HFFc6 (cell line): ENCODE results near the gene ZNF319. TPM values are rescaled to one million over a fixed set of nuclear protein-coding genes. Genes with fewer than 3 reads are reported as not detected.

ENCODE experiments used
- DNase-seq: peaks from one replicate; pipeline ENCODE4 v3.0.0-alpha.2; 2018
- H3K27ac Mint-ChIP-seq: 2 replicates; pipeline ENCODE4 v1.8.0; 2020; ENCODE audit warnings: mild to moderate bottlenecking, mixed read lengths
- H3K27me3 Mint-ChIP-seq: 2 replicates; pipeline ENCODE4 v1.8.0; 2021; ENCODE audit warnings: mild to moderate bottlenecking, moderate library complexity, mixed read lengths; ENCODE audit not compliant: insufficient read depth
- H3K36me3 Mint-ChIP-seq: 2 replicates; pipeline ENCODE4 v1.8.0; 2021; ENCODE audit warnings: low read depth, mixed read lengths
- H3K4me1 Mint-ChIP-seq: 2 replicates; pipeline ENCODE4 v1.8.0; 2020; ENCODE audit warnings: low read depth, mixed read lengths
- H3K4me3 Mint-ChIP-seq: 2 replicates; pipeline ENCODE4 v1.8.0; 2020; ENCODE audit warnings: mild to moderate bottlenecking, moderate library complexity, mixed read lengths
- H3K9me3 Mint-ChIP-seq: 2 replicates; pipeline ENCODE4 v1.8.0; 2020; ENCODE audit warnings: mild to moderate bottlenecking, mixed read lengths
- total RNA-seq, 6 experiments: library from RNA; stranded (reverse); fragmentation: NEBNext Ultra II Directional; extraction: Animal tissue kit (Norgen Biotek cat#: 25700); gene quantifications; 2 replicates in 1 of 6; 3 replicates in 5 of 6; pipeline ENCODE4 v1.2.3, GENCODE V29; 2021
- TF ChIP-seq, protein P1 (sequence below): fragments of 200-600 bp; sonication (generic); IDR thresholded peaks from 2 replicates; pipeline ENCODE4 v1.5.0; 2021; ENCODE audit warnings: antibody characterized with exemption, mild to moderate bottlenecking

ZNF319 gene
- total RNA-seq, 6 experiments from 2014 or later: 8.3 to 12.0 (median 9.4) TPM

DNA sequence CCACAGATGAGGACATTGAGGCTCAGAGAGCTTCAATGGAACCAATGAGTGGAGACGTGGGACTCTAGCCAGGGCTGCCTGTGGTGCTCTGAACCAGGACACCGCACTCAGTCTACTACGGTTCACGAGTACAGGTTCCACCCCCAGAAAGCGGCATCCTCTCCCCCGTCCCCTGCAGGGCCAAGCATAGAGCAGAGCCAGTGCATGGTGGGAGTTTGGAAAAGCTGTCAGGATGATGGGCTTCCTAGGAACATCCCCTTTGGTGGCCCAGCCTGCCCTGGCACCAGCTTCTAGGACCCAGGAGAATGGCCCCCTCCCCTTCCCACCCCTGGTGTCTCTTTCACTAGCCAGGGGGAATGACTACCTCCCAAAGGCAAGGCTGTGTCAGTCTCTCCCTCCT is 8.4 kb downstream of the ZNF319 start:
- no peaks in the 10 kb centered on the region for H3K36me3 Mint-ChIP-seq
- H3K4me3 Mint-ChIP-seq: no peak overlapping the region
- TF ChIP-seq, protein P1, sequence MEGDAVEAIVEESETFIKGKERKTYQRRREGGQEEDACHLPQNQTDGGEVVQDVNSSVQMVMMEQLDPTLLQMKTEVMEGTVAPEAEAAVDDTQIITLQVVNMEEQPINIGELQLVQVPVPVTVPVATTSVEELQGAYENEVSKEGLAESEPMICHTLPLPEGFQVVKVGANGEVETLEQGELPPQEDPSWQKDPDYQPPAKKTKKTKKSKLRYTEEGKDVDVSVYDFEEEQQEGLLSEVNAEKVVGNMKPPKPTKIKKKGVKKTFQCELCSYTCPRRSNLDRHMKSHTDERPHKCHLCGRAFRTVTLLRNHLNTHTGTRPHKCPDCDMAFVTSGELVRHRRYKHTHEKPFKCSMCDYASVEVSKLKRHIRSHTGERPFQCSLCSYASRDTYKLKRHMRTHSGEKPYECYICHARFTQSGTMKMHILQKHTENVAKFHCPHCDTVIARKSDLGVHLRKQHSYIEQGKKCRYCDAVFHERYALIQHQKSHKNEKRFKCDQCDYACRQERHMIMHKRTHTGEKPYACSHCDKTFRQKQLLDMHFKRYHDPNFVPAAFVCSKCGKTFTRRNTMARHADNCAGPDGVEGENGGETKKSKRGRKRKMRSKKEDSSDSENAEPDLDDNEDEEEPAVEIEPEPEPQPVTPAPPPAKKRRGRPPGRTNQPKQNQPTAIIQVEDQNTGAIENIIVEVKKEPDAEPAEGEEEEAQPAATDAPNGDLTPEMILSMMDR: no peak
- no peaks in the 10 kb centered on the region; the same call in 1 of the 2 replicates for H3K4me1 Mint-ChIP-seq
- H3K27ac Mint-ChIP-seq: no peak overlapping the region
- H3K9me3 Mint-ChIP-seq: no peaks in the 10 kb centered on the region
- peaks cover 8% of the 10 kb centered on the region for H3K27me3 Mint-ChIP-seq
- no peak for DNase-seq

DNA sequence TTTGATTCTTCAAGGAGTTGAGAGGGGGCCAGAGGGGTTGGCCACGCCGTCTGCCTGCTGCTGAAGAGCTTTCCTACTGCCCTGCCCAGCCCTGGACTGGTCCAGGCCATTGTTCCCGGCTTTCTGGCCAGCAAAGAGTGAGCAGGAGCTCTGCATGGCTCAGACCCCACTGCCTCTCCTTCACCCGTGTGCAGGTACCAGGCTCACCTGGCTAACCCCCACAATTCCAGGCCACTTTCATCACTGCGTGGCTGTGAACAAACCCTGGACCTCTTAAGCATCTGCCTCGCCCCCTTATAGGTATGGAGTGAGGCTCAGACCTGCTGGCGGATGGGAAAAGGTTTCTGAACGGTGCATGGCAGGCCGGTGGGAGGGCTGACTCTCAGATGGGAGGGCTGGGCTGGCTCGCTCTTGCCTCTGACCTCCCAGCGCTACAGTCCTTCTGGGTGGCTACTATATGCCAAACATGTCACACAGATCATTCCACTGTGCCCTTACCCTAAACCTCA is 8.9 kb downstream of the ZNF319 start:
- Mint-ChIP-seq H3K4me1 (no peaks in the 10 kb centered on the region; the same call in 1 of the 2 replicates), H3K27ac (no peak overlapping the region), H3K4me3 (no peak overlapping the region), H3K27me3 (peaks cover 10% of the 10 kb centered on the region), H3K9me3 (no peaks in the 10 kb centered on the region), H3K36me3 (no peaks in the 10 kb centered on the region)
- DNase-seq: no peak
- TF ChIP-seq, protein P1: no peak

DNA sequence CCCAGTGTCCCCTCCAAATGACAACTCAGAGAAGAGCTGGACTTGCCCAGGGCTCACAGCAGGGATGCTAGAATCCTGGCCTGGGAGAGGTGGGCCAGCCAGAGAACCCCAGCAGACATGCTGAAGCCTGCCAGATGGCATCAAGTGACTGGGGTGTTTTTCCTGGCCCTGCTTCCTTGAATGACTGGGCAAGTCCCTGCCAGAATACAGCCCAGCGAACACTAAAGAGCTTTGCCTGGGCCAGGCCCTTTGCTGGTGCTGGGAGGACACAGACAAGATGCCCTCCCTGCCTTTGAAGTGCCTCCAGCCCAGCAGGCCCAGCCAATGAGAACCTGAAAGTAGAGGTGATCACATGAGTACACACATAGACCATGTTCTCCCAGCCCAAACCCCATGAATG is 11.5 kb downstream of the ZNF319 start:
- no peaks in the 10 kb centered on the region for H3K36me3 Mint-ChIP-seq
- no peak overlapping the region for H3K4me3 Mint-ChIP-seq
- TF ChIP-seq, protein P1: no peak
- peaks cover 22% of the 10 kb centered on the region for H3K27me3 Mint-ChIP-seq
- no peaks in the 10 kb centered on the region for H3K9me3 Mint-ChIP-seq
- DNase-seq: no peak
- H3K4me1 Mint-ChIP-seq: no peaks in the 10 kb centered on the region
- no peak overlapping the region for H3K27ac Mint-ChIP-seq

DNA sequence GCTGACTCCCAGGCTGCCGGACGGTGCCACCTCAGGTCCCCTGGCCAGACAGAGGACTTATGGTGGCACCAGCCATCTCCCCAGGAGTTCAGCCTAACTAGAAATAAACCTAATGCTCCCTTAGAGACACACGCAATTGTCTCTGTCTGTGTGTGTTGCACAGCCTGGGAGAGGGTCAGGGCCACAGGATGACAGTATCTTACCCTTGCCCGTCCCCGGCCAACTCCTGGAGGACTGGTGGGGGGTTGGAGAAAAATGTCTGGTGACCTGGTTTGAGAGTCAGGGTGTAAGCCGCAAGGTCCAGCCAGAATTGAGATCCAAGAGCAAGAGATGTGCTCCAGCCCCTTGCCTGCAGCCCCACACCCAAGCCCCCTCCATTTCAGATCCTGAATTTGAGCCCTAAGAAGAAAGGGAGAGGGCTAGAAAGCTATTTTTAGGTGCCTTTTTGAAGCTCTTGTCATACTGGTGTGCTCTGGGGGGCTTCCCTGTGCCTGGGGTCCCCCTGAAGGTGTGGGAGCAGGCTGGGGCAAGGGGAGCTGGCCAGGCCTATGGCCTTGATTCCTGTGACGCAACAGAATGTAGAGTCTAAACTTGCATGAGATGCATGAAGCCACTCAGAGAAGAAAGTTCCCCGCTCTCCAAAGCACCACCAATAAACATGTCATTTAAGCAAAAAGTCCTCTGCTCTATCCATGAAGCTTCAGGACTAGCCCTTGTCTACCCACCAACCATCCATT is 12.9 kb downstream of the ZNF319 start:
- TF ChIP-seq, protein P1: no peak
- Mint-ChIP-seq H3K27ac (no peak overlapping the region), H3K9me3 (no peaks in the 10 kb centered on the region), H3K4me1 (no peaks in the 10 kb centered on the region), H3K36me3 (no peaks in the 10 kb centered on the region), H3K4me3 (no peak overlapping the region), H3K27me3 (peaks cover 23% of the 10 kb centered on the region)
- DNase-seq: no peak

DNA sequence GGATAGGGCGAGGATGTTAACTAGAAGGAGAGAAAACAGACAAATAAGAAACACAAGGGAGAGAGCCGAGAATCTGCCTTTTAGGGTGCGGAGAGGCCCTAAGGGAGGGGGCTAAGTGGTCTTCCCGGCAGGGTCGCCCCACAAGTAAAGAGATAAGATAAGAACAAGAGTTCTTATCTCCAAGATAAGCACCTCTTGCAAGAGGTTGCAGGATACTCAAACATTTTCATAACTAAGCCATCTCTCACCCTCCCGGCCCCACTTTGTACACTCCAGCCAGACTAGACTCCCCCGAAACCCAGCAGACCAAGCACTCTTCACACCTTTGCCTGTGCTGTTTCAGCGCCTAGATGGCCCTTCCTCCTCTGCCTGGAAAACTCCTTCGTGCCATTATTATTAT is 14.3 kb downstream of the ZNF319 start:
- Mint-ChIP-seq H3K27ac (no peak overlapping the region), H3K4me3 (no peak overlapping the region), H3K9me3 (no peaks in the 10 kb centered on the region), H3K27me3 (peaks cover 23% of the 10 kb centered on the region), H3K4me1 (no peaks in the 10 kb centered on the region), H3K36me3 (no peaks in the 10 kb centered on the region)
- TF ChIP-seq, protein P1: no peak
- no peak for DNase-seq
